Stimulated activated naive CD8-positive, alpha-beta T cell treated with anti-CD3 and anti-CD28 coated beads, Interleukin-15, Interleukin-2, amounts not matched to agents 100 ng/mL and 50 ng/mL, for 24 hours (primary cell): ENCODE data around the gene VAPA.

Source experiments
- H3K27ac Mint-ChIP-seq: one replicate; pipeline ENCODE4 v1.8.0; 2021; ENCODE audit warnings: mild to moderate bottlenecking, mixed read lengths
- H3K27me3 Mint-ChIP-seq: one replicate; pipeline ENCODE4 v1.8.0; 2021; ENCODE audit warnings: mixed read lengths
- H3K36me3 Mint-ChIP-seq: one replicate; pipeline ENCODE4 v1.8.0; 2021; ENCODE audit warnings: low read depth, mixed read lengths
- H3K4me1 Mint-ChIP-seq: one replicate; pipeline ENCODE4 v1.8.0; 2021; ENCODE audit warnings: low read depth, mixed read lengths
- H3K4me3 Mint-ChIP-seq: one replicate; pipeline ENCODE4 v1.8.0; 2021; ENCODE audit warnings: mild to moderate bottlenecking, mixed read lengths
- H3K9me3 Mint-ChIP-seq: one replicate; pipeline ENCODE4 v1.8.0; 2021; ENCODE audit warnings: mixed read lengths

Gene VAPA

DNA sequence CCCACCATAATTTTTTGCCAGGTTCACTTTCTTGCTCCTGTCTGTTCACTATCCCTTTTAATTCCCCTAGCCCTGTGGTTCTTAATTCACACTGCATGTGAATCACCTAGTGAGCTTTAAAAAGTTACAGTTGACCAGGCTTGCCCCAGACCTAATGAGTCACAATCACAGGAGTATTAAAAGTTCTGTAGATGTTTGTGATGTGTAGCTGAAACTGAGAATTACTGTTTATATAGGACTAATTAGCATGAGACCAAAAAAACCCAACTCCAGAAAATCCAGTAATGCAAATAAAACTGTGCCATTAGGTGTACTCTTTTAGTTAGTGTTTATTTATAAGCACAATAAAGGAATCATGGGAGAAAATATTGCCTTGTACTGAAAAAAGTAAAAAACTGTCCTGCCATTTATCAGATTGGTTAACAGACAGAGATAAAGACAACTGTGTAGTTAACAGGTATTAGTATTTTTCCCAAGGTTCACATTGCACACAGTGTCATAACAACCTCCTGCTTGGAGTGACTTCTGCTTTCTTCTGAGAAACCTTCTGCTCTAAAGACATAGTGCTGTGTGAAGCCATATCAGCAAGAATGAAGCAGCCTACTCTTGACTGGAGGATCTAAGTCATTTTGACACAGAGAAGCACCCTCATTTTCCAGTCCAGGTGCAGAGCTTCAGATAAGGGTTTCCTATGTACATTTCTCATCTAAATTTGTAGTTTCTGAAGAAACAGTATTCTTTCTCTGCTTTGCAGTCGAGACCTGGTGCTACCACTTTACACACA lies 39.0 kb downstream of the VAPA start:
- H3K27me3 Mint-ChIP-seq = no peaks in the 10 kb centered on the region
- no peak overlapping the region for H3K4me3 Mint-ChIP-seq
- no peaks in the 10 kb centered on the region for H3K9me3 Mint-ChIP-seq
- H3K27ac Mint-ChIP-seq = peak overlapping the region; percentile 21
- H3K36me3 Mint-ChIP-seq = peaks cover 66% of the 10 kb centered on the region
- peaks cover 6% of the 10 kb centered on the region for H3K4me1 Mint-ChIP-seq

DNA sequence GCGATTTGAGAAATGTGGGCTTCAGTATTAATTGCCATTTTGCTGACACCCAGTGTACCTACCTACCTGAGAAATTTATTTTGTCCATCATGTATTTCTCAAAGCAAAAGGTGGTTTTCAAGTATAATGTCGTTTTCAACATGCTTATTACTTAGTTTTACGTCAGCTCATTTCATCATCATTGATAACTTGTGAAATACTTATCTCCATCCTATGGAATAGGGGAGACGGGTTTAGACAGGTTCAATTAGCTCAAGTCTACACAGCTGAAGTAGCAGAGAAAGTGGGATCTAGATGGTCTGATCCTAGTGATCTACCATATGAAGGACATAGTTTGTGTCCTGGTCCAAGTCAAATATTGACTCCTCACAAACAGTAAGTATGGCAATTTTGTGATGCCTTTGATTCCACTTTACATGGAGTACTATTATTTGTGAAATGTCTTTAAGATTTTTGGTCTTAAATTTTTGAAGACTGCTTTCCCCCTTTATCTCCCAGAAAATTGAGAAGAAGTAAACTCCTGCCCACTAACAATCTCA lies 45.1 kb downstream of the VAPA start:
- H3K4me3 Mint-ChIP-seq = no peak overlapping the region
- H3K27me3 Mint-ChIP-seq = no peaks in the 10 kb centered on the region
- no peak overlapping the region for H3K27ac Mint-ChIP-seq
- peaks cover 11% of the 10 kb centered on the region for H3K4me1 Mint-ChIP-seq
- H3K9me3 Mint-ChIP-seq = no peaks in the 10 kb centered on the region
- H3K36me3 Mint-ChIP-seq = peaks cover 16% of the 10 kb centered on the region

DNA sequence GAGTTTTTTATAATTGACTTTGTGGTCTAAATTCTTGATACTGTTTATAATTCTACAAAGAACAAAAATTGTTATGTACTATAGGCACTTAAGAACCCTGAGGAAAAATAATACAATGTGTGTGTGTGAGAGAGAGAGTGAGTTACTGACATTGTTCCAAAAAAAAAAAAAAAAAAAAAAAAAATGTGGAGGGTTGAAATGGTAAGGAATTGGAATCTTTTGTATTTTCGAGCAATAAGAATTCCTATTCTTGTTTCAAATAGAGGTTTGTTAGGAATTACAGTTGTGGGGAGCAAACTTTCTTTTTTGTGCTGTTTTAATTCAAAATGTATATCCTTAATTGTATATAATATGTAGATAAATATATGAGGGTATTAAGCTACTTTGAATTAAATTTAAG lies 45.7 kb downstream of the VAPA start:
- no peak overlapping the region for H3K4me3 Mint-ChIP-seq
- no peak overlapping the region for H3K27ac Mint-ChIP-seq
- peaks cover 11% of the 10 kb centered on the region for H3K4me1 Mint-ChIP-seq
- H3K27me3 Mint-ChIP-seq = no peaks in the 10 kb centered on the region
- H3K36me3 Mint-ChIP-seq = peaks cover 9% of the 10 kb centered on the region
- H3K9me3 Mint-ChIP-seq = no peaks in the 10 kb centered on the region

- Mint-ChIP-seq H3K36me3 (peaks cover 6% of the 10 kb centered on the region), H3K27ac (peak overlapping the region; percentile 19), H3K9me3 (no peaks in the 10 kb centered on the region), H3K27me3 (no peaks in the 10 kb centered on the region), H3K4me3 (no peak overlapping the region), H3K4me1 (peaks cover 11% of the 10 kb centered on the region)
These were observed 46.6 kb downstream of the VAPA start for GRCh38 chr18:9960258-9960904.

GRCh38 chr18:9961041-9961440 lies 47.2 kb downstream of the VAPA start:
- Mint-ChIP-seq H3K4me1 (peaks cover 15% of the 10 kb centered on the region), H3K36me3 (peaks cover 4% of the 10 kb centered on the region), H3K9me3 (no peaks in the 10 kb centered on the region), H3K4me3 (no peak overlapping the region), H3K27me3 (no peaks in the 10 kb centered on the region), H3K27ac (peak overlapping the region; percentile 9)

GRCh38 chr18:9965711-9966624 lies 52.2 kb downstream of the VAPA start:
- no peaks in the 10 kb centered on the region for H3K36me3 Mint-ChIP-seq
- H3K4me3 Mint-ChIP-seq = no peak overlapping the region
- no peak overlapping the region for H3K27ac Mint-ChIP-seq

GRCh38 chr18:9968081-9968848 lies 54.4 kb downstream of the VAPA start:
- no peaks in the 10 kb centered on the region for H3K9me3 Mint-ChIP-seq
- no peak overlapping the region for H3K27ac Mint-ChIP-seq
- H3K4me1 Mint-ChIP-seq = peaks cover 25% of the 10 kb centered on the region
- peaks cover 29% of the 10 kb centered on the region for H3K27me3 Mint-ChIP-seq
- H3K4me3 Mint-ChIP-seq = no peak overlapping the region
- no peaks in the 10 kb centered on the region for H3K36me3 Mint-ChIP-seq

More at GRCh38 chr18:9965711-9966624, 52.2 kb downstream of the VAPA start:
- Mint-ChIP-seq H3K9me3 (no peaks in the 10 kb centered on the region), H3K4me1 (peaks cover 27% of the 10 kb centered on the region), H3K27me3 (peaks cover 26% of the 10 kb centered on the region)

GRCh38 chr18:9969247-9969646 lies 55.4 kb downstream of the VAPA start:
- Mint-ChIP-seq H3K4me3 (no peak overlapping the region), H3K27me3 (peaks cover 29% of the 10 kb centered on the region), H3K27ac (no peak overlapping the region), H3K9me3 (no peaks in the 10 kb centered on the region), H3K4me1 (peaks cover 25% of the 10 kb centered on the region), H3K36me3 (no peaks in the 10 kb centered on the region)

DNA sequence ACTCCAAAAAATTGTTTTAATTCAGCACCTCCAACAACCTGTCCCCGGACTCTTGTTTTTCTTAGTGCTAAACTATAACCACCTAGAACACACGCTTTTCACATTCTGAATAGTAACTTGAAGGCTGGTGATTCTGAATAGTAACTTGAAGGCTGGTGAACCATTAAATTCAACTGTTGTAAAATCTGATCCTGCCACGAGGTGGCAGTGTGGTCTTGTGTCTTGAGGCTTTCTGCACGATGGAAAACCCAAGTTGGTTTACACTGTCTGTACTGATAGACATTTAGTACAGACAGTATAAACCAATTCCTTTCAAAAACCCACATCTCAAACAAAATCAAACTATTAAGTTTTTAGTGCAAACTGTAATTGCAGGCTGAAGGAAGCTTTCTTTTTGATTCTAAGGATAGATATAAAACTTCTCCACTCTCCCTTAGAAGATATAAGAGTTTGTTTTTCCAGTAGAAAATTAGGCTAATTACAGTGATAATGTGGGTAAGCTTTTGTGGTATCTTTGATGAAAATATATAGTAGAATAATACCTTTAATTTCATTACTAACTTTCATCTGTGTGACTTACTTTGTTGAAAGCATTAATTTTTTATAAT lies 57.6 kb downstream of the VAPA start:
- Mint-ChIP-seq H3K27ac (no peak overlapping the region), H3K4me3 (no peak overlapping the region), H3K4me1 (peaks cover 18% of the 10 kb centered on the region), H3K9me3 (peaks cover 9% of the 10 kb centered on the region), H3K27me3 (peaks cover 29% of the 10 kb centered on the region), H3K36me3 (peaks cover 6% of the 10 kb centered on the region)

DNA sequence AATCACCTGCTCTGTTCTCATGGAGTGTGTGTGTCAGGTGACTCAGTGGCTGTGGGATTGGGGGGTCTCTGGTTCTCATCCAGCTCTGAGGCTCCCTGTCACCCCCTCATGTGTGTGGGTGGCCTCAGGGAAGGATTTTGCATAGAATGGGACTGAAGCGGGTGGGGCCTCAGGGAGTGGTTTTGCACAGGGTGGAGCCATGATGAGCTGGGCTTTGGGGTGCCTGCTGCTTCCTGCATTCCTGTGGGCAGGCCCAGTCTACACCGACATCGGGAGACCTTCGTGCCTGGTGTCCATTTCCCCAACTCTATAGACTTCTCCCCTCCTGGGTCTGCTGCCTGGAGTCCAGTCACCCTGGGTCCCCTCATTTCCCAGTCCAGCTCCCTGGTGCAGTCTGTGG lies 59.7 kb downstream of the VAPA start:
- Mint-ChIP-seq H3K9me3 (peaks cover 9% of the 10 kb centered on the region), H3K4me3 (no peak overlapping the region), H3K4me1 (peaks cover 9% of the 10 kb centered on the region), H3K36me3 (peaks cover 6% of the 10 kb centered on the region), H3K27me3 (peaks cover 23% of the 10 kb centered on the region), H3K27ac (no peak overlapping the region)

DNA sequence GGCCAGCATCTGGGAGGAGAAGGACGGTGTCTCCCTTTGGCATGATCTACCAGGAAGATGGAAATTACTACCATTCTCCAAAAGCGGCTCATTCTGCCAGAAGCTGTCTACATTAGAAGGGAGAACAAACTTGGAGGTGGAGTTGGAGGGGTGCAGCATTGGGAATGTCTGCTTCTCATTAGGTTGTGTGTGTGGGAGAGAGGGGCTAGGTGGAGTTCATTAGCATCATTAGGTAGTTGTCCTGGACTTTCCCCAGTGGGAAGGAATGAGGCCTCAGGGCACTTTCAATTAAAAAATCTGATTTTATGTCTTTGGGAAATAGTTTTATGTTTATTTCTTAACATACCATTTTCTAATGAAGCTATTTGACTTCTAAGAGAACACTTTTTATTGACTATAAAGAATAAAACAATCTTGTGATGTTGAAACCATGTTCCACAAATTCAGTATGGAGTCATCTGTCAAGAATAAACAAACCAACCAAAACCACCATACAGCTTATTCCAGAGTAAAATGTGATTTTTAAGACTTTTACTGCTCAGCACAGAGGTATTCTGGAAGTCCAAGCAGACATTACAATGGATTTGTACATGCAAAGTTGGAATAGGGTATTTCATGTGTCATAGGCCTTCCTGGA lies 60.6 kb downstream of the VAPA start:
- Mint-ChIP-seq H3K4me3 (no peak overlapping the region), H3K36me3 (peaks cover 6% of the 10 kb centered on the region), H3K9me3 (peaks cover 10% of the 10 kb centered on the region), H3K27me3 (peaks cover 13% of the 10 kb centered on the region), H3K4me1 (peaks cover 2% of the 10 kb centered on the region), H3K27ac (no peak overlapping the region)

- Mint-ChIP-seq H3K4me1 (no peaks in the 10 kb centered on the region), H3K4me3 (no peak overlapping the region), H3K36me3 (peaks cover 6% of the 10 kb centered on the region), H3K9me3 (peaks cover 13% of the 10 kb centered on the region), H3K27me3 (peaks cover 5% of the 10 kb centered on the region), H3K27ac (no peak overlapping the region)
These were observed 61.8 kb downstream of the VAPA start for GRCh38 chr18:9975658-9976057.

GRCh38 chr18:9982711-9983110 lies 68.9 kb downstream of the VAPA start:
- Mint-ChIP-seq H3K4me1 (no peaks in the 10 kb centered on the region), H3K4me3 (no peak overlapping the region), H3K27me3 (peaks cover 2% of the 10 kb centered on the region), H3K9me3 (peaks cover 4% of the 10 kb centered on the region), H3K27ac (no peak overlapping the region), H3K36me3 (no peaks in the 10 kb centered on the region)
